Neural cell (in vitro differentiated cells): ENCODE data around the gene IFFO2. TPM values are rescaled to one million over a fixed set of nuclear protein-coding genes. Genes with fewer than 3 reads are reported as not detected.

Source experiments
- H2AFZ ChIP-seq: fragments of 200-600, 300-800 bp; sonication (generic), shearing (Covaris generic); 2 replicates; pipeline ENCODE4 v1.6.0; 2014; ENCODE audit warnings: low read depth, mild to moderate bottlenecking, antibody characterized with exemption, low read length, moderate library complexity
- H3F3A ChIP-seq: fragments of 200-600 bp; shearing (Covaris generic); 2 replicates; pipeline ENCODE4 v1.6.1; 2016; ENCODE audit warnings: mild to moderate bottlenecking, moderate library complexity, mixed read lengths, antibody characterized with exemption, low read length; ENCODE audit not compliant: insufficient read depth, poor library complexity, severe bottlenecking
- H3K27ac ChIP-seq: fragments of 200-600, 300-800 bp; sonication (generic), shearing (Covaris generic); 2 replicates; pipeline ENCODE4 v1.5.1; 2014; ENCODE audit warnings: mild to moderate bottlenecking, low read length, moderate library complexity
- H3K27me3 ChIP-seq: fragments of 300-800, 200-600 bp; sonication (generic), shearing (Covaris generic); 2 replicates; pipeline ENCODE4 v1.6.0; 2014; ENCODE audit warnings: mild to moderate bottlenecking, low read depth, low read length, moderate library complexity; ENCODE audit not compliant: insufficient read depth
- H3K36me3 ChIP-seq: fragments of 300-800, 200-600 bp; sonication (generic), shearing (Covaris generic); 2 replicates; pipeline ENCODE4 v1.5.1; 2014; ENCODE audit warnings: mild to moderate bottlenecking, antibody characterized with exemption, low read length, moderate library complexity; ENCODE audit not compliant: insufficient read depth
- H3K4me2 ChIP-seq: fragments of 300-800, 200-600 bp; sonication (generic), shearing (Covaris generic); 2 replicates; pipeline ENCODE4 v1.6.0; 2014; ENCODE audit warnings: mild to moderate bottlenecking, low read length
- H3K4me3 ChIP-seq: fragments of 300-800, 200-600 bp; sonication (generic), shearing (Covaris generic); 2 replicates; pipeline ENCODE4 v1.5.1; 2014; ENCODE audit warnings: mild to moderate bottlenecking, low read length, moderate library complexity
- H3K79me2 ChIP-seq: fragments of 200-600 bp; shearing (Covaris generic); replicated peaks from 2 replicates; pipeline ENCODE4 v1.6.0; 2014; ENCODE audit warnings: mild to moderate bottlenecking, low read length, moderate library complexity; ENCODE audit not compliant: insufficient read depth
- H3K9ac ChIP-seq: fragments of 300-800, 200-600 bp; sonication (generic), shearing (Covaris generic); 2 replicates; pipeline ENCODE4 v1.6.1; 2016; ENCODE audit warnings: mild to moderate bottlenecking, low read length, mixed read lengths
- H3K9me2 ChIP-seq: fragments of 200-600 bp; shearing (Covaris generic); 2 replicates; pipeline ENCODE4 v1.6.1; 2016; ENCODE audit warnings: mild to moderate bottlenecking, low read length, mixed read lengths; ENCODE audit not compliant: insufficient read depth
- H3K9me3 ChIP-seq: fragments of 200-600, 300-800 bp; sonication (generic), shearing (Covaris generic); 2 replicates; pipeline ENCODE4 v1.6.1; 2016; ENCODE audit warnings: mild to moderate bottlenecking, mixed run types, low read length, moderate library complexity, mixed read lengths
- H4K20me1 ChIP-seq: fragments of 200-600 bp; shearing (Covaris generic); 2 replicates; pipeline ENCODE4 v1.6.1; 2016; ENCODE audit warnings: mild to moderate bottlenecking, mixed run types; ENCODE audit not compliant: insufficient read depth
- CTCF ChIP-seq: fragments of 450-650 bp; IDR thresholded peaks from 2 replicates; pipeline ENCODE4 v1.5.1; 2014; ENCODE audit warnings: antibody characterized with exemption, mild to moderate bottlenecking, moderate library complexity; ENCODE audit not compliant: poor library complexity, severe bottlenecking
- EP300 ChIP-seq: fragments of 450-650 bp; conservative IDR thresholded peaks from 2 replicates; pipeline ENCODE4 v1.6.1; 2014; ENCODE audit warnings: antibody characterized with exemption, mild to moderate bottlenecking, moderate library complexity; ENCODE audit not compliant: poor library complexity, severe bottlenecking
- EZH2 ChIP-seq: fragments of 200-600, 300-800 bp; shearing (Covaris generic), sonication (generic); IDR thresholded peaks from 2 replicates; pipeline ENCODE4 v1.6.1; 2014; ENCODE audit warnings: antibody characterized with exemption, low read length, borderline replicate concordance, mild to moderate bottlenecking; ENCODE audit not compliant: insufficient read depth, poor library complexity, severe bottlenecking
- MXI1 ChIP-seq: fragments of 450-650 bp; conservative IDR thresholded peaks from 2 replicates; pipeline ENCODE4 v1.6.1; 2014; ENCODE audit warnings: antibody characterized with exemption, mild to moderate bottlenecking; ENCODE audit not compliant: poor library complexity, severe bottlenecking
- POLR2AphosphoS5 ChIP-seq: IDR thresholded peaks from 2 replicates; pipeline ENCODE4 v1.6.1; 2012
- RAD21 ChIP-seq: fragments of 450-650 bp; conservative IDR thresholded peaks from 2 replicates; pipeline ENCODE4 v1.6.1; 2014; ENCODE audit warnings: antibody characterized with exemption, mild to moderate bottlenecking, moderate library complexity
- REST ChIP-seq: IDR thresholded peaks from 2 replicates; pipeline ENCODE4 v1.6.1; 2012; ENCODE audit warnings: borderline replicate concordance
- SMC3 ChIP-seq: fragments of 450-650 bp; conservative IDR thresholded peaks from 2 replicates; pipeline ENCODE4 v1.6.1; 2014; ENCODE audit warnings: antibody characterized with exemption, mild to moderate bottlenecking, moderate library complexity; ENCODE audit not compliant: poor library complexity
- TAF1 ChIP-seq: IDR thresholded peaks from 2 replicates; pipeline ENCODE4 v1.6.1; 2012; ENCODE audit warnings: low read depth
- polyA plus RNA-seq: library from polyadenylated mRNA; depleted of rRNA; stranded (reverse); fragments of >200 nt; gene quantifications from 2 replicates; pipeline ENCODE4 v1.2.3, GENCODE V29; 2014

IFFO2 gene
- polyA plus RNA-seq, 1 donor from 2014 or later: 2.6 TPM

GRCh38 chr1:18865176-18865575 lies 91.3 kb downstream of the IFFO2 start:
- H3K9me2 ChIP-seq: no peaks in the 10 kb centered on the region
- no peaks in the 10 kb centered on the region for H3F3A ChIP-seq
- no peak overlapping the region for H2AFZ ChIP-seq
- no peaks in the 10 kb centered on the region for H3K79me2 ChIP-seq
- H4K20me1 ChIP-seq: no peaks in the 10 kb centered on the region
- no peaks in the 10 kb centered on the region for H3K36me3 ChIP-seq
- H3K27me3 ChIP-seq: no peaks in the 10 kb centered on the region
- H3K27ac ChIP-seq: no peak overlapping the region
- no peak overlapping the region for H3K9ac ChIP-seq
- H3K9me3 ChIP-seq: no peaks in the 10 kb centered on the region
- no peak for TF ChIP-seq EZH2
- TF ChIP-seq SMC3: no peak
- TF ChIP-seq EP300: no peak
- no peak for TF ChIP-seq CTCF
- no peak for TF ChIP-seq MXI1
- no peak for TF ChIP-seq TAF1
- TF ChIP-seq REST: no peak
- no peak for TF ChIP-seq POLR2AphosphoS5
- no peak for TF ChIP-seq RAD21
- H3K4me2 ChIP-seq: no peak overlapping the region
- no peak overlapping the region for H3K4me3 ChIP-seq

- TF ChIP-seq REST (no peak), MXI1 (no peak), CTCF (no peak), EZH2 (no peak), POLR2AphosphoS5 (no peak), RAD21 (no peak), TAF1 (no peak)
- H3K4me2 ChIP-seq: no peak overlapping the region
- H4K20me1 ChIP-seq: no peaks in the 10 kb centered on the region
- H3K9me2 ChIP-seq: no peaks in the 10 kb centered on the region
- H3K4me3 ChIP-seq: no peak overlapping the region
- H3K9me3 ChIP-seq: no peaks in the 10 kb centered on the region
- no peak overlapping the region for H3K27ac ChIP-seq
- no peaks in the 10 kb centered on the region for H3F3A ChIP-seq
- H2AFZ ChIP-seq: no peak overlapping the region
- H3K27me3 ChIP-seq: no peaks in the 10 kb centered on the region
- no peak overlapping the region for H3K9ac ChIP-seq
- H3K79me2 ChIP-seq: no peaks in the 10 kb centered on the region
- H3K36me3 ChIP-seq: no peaks in the 10 kb centered on the region
Observed at GRCh38 chr1:18861590-18861989, 94.9 kb downstream of the IFFO2 start.
